Peyer's patch (tissue), 4 donors: ENCODE data around the gene PTPRM.

Experiments used
- POLR2A ChIP-seq, 2 donors: fragments of 450-650 bp; IDR thresholded peaks; one replicate each; pipeline ENCODE4 v1.5.1; 2017; ENCODE audit warnings: antibody characterized with exemption in 2 of 2, mild to moderate bottlenecking in 2 of 2, moderate library complexity in 2 of 2
- TF ChIP-seq, protein P1 (sequence below), 6 experiments: fragments of 450-650 bp in 4 of 6; fragments of 200-600 bp in 2 of 6; sonication (generic) in 1 of 6; IDR thresholded peaks; one replicate each; pipeline ENCODE4 v1.5.1; 2017 to 2019; ENCODE audit warnings: antibody characterized with exemption in 6 of 6, mild to moderate bottlenecking in 3 of 6, moderate library complexity in 1 of 6

DNA sequence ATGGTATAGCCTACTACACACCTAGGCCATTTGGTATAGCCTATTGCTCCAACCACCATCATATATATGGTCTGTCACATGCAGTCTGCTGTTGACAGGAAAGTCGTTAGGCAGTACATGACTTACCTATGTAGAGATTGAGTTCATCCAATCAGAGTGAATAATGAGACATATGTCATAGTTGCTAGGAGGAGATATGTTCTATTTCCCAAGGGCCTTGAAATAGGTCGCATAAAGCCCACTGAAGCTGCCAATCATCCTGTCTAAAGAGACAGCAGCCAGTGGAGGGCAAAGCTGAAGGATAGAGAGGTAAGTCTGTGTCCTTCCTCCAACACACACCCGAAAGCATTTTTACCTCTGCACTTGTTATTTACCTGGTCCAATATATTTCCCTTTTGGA, 263.4 kb downstream of the PTPRM start:
- TF ChIP-seq, protein P1, sequence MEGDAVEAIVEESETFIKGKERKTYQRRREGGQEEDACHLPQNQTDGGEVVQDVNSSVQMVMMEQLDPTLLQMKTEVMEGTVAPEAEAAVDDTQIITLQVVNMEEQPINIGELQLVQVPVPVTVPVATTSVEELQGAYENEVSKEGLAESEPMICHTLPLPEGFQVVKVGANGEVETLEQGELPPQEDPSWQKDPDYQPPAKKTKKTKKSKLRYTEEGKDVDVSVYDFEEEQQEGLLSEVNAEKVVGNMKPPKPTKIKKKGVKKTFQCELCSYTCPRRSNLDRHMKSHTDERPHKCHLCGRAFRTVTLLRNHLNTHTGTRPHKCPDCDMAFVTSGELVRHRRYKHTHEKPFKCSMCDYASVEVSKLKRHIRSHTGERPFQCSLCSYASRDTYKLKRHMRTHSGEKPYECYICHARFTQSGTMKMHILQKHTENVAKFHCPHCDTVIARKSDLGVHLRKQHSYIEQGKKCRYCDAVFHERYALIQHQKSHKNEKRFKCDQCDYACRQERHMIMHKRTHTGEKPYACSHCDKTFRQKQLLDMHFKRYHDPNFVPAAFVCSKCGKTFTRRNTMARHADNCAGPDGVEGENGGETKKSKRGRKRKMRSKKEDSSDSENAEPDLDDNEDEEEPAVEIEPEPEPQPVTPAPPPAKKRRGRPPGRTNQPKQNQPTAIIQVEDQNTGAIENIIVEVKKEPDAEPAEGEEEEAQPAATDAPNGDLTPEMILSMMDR (IDR thresholded peaks at IDR 0.05), result no peak
- no peak for TF ChIP-seq POLR2A (IDR thresholded peaks at IDR 0.05)
